ENCODE results near the gene KRTAP10-2.

- TF ChIP-seq CTCF (conservative IDR thresholded peaks at IDR 0.05 in 1 of 2, IDR thresholded peaks at IDR 0.05 in 1 of 2; ENCODE audit: extremely low read depth in 1 of 2, insufficient read depth in 1 of 2, low read depth in 1 of 2, low read length in 2 of 2) (no peak), EZH2 (IDR thresholded peaks at IDR 0.05; ENCODE audit: borderline replicate concordance, low read length) (no peak)
These were observed 22.7 kb downstream of the KRTAP10-2 start for GRCh38 chr21:44528634-44528995.

Measured in mammary epithelial cell (primary cell).